IPS-18a (cell line): ENCODE measurements around the gene KISS1R.
"Not testable (repeated sequence)": the region's sequence is repeated elsewhere in the genome, so short reads cannot be mapped to it uniquely, and the experiment has no call there.

ENCODE experiments used
- H3K27ac ChIP-seq: one replicate; pipeline ENCODE4 v1.5.1; 2013; ENCODE audit warnings: low read length
- H3K27me3 ChIP-seq: one replicate; pipeline ENCODE4 v1.6.1; 2013; ENCODE audit warnings: mild to moderate bottlenecking, low read length; ENCODE audit not compliant: control insufficient read depth, insufficient read depth
- H3K36me3 ChIP-seq: one replicate; pipeline ENCODE4 v1.6.1; 2013; ENCODE audit warnings: low read depth, low read length; ENCODE audit not compliant: control insufficient read depth
- H3K4me1 ChIP-seq: one replicate; pipeline ENCODE4 v1.6.1; 2013; ENCODE audit warnings: low read depth, low read length; ENCODE audit not compliant: control insufficient read depth
- H3K4me3 ChIP-seq: one replicate; pipeline ENCODE4 v1.5.1; 2013; ENCODE audit warnings: low read length
- H3K9ac ChIP-seq: one replicate; pipeline ENCODE4 v1.6.1; 2013; ENCODE audit warnings: mild to moderate bottlenecking, low read length, moderate library complexity
- H3K9me3 ChIP-seq: one replicate; pipeline ENCODE4 v1.6.1; 2013; ENCODE audit warnings: low read depth, low read length; ENCODE audit not compliant: control insufficient read depth

KISS1R gene

DNA sequence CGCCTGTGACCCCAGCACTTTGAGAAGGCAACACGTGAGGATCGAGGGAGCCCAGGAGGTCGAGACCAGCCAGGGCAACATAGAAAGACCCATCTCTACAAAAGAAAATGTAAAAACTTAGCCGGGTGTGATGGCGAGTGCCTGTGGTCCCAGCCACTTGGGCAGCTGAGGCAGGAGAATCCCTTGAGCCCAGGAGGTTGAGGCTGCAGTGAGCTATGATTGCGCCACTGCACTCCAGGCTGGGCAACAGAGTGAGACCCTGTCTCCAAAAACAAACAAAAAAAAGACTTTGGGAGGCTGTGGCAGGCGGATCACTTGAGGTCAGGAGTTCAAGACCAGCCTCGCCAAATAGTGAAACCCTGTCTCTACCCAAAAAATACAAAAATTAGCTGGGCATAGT, 40.4 kb downstream of the KISS1R start:
- not testable (repeated sequence) for H3K36me3 ChIP-seq, H3K4me1 ChIP-seq, H3K27ac ChIP-seq, H3K9ac ChIP-seq, H3K4me3 ChIP-seq, H3K9me3 ChIP-seq, H3K27me3 ChIP-seq

DNA sequence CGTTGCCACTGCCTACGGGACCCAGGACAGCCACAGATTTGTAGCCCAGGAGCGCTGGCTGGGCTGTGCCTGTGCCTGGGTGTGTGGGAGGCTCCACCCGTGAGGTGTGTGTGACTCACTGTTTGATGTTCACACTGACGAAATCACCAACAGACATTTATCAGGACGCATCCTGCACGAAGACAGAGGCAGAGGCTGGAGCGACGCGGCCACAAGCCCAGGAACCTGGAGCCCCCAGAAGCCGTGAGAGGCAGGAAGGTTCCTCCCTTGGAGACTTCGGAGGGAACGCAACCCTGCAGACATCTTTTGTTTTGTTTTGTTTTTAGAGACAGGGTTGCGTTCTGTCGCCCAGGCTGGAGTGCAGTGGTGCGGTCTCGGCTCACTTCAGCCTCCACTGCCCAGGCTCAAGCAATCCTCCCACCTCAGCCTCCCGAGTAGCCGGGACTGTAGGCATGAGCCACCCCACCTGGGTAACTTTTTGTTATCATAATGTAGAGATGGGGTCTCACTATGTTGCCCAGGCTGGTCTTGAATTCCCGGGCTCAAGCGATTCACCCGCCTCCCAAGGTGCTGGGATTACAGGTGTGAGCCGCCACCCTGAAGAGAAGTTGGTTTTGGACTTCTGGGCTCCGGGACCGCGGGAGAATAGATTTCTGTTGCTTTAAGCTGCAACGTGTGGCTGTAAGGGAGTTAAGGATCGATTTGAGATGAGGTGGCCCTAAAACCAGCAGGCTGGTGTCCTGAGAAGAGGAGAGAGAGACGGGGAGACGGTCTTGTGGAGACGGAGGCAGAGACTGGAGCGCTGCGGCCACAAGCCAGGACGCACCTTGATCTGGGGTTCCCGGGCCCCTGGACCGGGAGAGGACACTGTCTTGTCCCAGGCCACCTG, 42.1 kb downstream of the KISS1R start:
- no peak overlapping the region for H3K9ac ChIP-seq
- H3K36me3 ChIP-seq = no peaks in the 10 kb centered on the region
- no peaks in the 10 kb centered on the region for H3K9me3 ChIP-seq
- no peak overlapping the region for H3K27ac ChIP-seq
- peaks cover 3% of the 10 kb centered on the region for H3K4me1 ChIP-seq
- H3K4me3 ChIP-seq = no peak overlapping the region
- H3K27me3 ChIP-seq = no peaks in the 10 kb centered on the region

DNA sequence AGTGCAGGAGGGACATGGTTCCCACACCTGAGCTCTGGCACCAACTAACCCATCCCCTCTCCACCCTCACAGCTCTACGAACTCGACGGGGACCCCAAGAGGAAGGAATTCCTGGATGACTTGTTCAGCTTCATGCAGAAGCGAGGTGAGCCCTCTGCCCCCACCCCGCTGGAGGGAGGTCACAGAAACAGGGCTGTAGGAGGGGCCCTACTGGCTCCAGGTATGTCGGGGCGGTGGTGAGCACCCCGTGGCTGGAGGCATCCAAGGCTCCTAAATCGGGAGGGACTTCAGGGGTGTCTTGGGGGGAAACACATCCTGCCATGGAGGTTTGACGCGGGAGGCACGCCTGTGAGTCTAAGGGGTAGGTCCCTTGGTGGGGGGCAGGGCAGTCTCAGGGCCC, 42.9 kb downstream of the KISS1R start:
- Histone ChIP-seq H3K4me1 (peaks cover 3% of the 10 kb centered on the region), H3K9ac (no peak overlapping the region), H3K27ac (no peak overlapping the region), H3K9me3 (no peaks in the 10 kb centered on the region), H3K27me3 (no peaks in the 10 kb centered on the region), H3K4me3 (no peak overlapping the region), H3K36me3 (peaks cover 6% of the 10 kb centered on the region)

DNA sequence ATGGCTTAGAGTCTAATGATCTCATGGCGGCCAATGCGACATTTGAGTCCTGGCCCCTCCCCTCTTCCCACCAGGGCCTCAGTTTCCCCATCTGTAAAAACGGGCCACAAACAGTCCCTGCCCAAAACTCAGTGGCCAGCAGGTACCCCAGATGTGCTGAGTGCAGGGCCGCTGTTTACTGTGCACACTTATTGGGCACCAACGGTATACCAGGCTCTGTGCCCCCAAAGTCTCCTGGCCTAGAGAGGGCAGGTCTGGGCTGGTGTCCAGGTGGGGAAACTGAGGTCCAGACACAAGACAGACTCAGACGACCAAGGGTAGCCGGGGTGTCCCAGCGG, 43.4 kb downstream of the KISS1R start:
- peaks cover 7% of the 10 kb centered on the region for H3K36me3 ChIP-seq
- H3K9ac ChIP-seq = no peak overlapping the region
- no peaks in the 10 kb centered on the region for H3K27me3 ChIP-seq

DNA sequence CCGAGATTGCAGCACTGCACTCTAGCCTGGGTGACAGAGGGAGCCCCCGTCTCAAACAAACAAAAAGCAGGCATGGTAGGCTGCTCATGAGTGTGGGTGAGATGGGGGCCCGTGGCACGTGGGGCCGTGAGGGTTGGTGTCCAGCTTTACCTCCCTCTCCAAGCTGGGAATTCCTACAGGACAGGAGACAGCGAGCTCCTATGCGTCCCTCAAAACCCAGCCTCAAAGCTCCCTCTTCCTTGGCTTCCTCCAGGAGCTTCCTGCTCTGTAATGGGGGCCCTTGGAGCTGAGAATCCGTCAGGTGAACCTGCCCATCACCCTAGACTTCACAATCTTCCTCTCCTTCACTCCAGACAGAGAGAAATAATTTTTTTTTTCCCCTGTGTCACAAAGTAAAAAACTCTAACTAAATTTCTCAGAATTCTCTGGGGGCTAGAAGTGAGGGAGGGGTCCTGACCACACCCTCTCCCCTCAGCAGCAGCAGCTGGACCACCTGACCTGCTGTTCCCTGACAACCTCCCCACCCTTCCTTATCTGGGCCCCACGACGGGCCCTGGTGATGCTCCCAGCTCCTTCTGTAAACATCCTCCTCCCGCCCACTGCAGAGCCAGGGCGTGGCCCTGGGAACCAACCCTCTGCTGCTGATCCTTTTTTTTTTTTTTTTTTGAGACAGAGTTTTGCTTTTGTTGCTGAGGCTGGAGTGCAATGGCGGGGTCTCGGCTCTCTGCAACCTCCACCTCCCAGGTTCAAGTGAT, 44.9 kb downstream of the KISS1R start:
- no peak overlapping the region for H3K4me3 ChIP-seq
- no peak overlapping the region for H3K27ac ChIP-seq
- H3K36me3 ChIP-seq = peaks cover 12% of the 10 kb centered on the region
- H3K27me3 ChIP-seq = no peaks in the 10 kb centered on the region
- peaks cover 3% of the 10 kb centered on the region for H3K4me1 ChIP-seq
- no peaks in the 10 kb centered on the region for H3K9me3 ChIP-seq
- no peak overlapping the region for H3K9ac ChIP-seq

More for the DNA sequence above, 43.4 kb downstream of the KISS1R start:
- Histone ChIP-seq H3K4me3 (no peak overlapping the region), H3K9me3 (no peaks in the 10 kb centered on the region), H3K27ac (no peak overlapping the region), H3K4me1 (peaks cover 3% of the 10 kb centered on the region)

DNA sequence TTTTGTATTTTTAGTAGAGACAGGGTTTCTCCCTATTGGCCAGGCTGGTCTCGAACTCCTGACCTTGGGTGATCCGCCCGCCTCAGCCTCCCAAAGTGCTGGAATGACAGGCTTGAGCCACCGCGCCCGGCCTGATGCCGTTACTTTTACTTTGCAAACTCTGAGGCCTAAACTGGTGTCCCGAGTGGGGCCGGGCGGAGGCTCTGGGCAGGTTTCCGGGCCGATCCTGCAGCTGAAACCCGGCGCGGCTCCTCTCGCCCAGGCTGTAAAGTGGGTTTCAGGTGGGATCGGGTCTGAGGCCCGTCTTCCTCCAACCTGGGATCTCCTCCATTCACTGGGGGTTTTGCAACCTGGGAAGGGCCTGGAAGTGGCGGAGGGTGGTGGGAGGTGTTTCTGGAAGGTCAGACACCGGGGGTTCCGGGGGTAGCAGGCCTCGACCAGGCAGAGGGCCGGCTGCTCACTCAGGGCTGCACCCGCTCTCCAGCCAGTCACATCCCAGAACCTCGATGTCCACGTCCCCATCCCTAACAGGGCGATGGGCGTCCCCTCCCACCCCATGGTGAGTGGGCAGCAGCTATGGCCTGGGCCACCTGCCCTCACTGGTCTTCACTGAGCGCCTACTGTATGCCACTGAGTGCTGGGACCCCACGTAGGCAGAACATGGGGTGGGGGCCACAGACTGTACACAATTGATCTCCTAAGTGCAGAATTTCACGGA, 45.7 kb downstream of the KISS1R start:
- Histone ChIP-seq H3K27me3 (no peaks in the 10 kb centered on the region), H3K36me3 (peaks cover 12% of the 10 kb centered on the region), H3K4me3 (no peak overlapping the region), H3K9ac (no peak overlapping the region), H3K27ac (no peak overlapping the region), H3K9me3 (no peaks in the 10 kb centered on the region), H3K4me1 (peaks cover 3% of the 10 kb centered on the region)

DNA sequence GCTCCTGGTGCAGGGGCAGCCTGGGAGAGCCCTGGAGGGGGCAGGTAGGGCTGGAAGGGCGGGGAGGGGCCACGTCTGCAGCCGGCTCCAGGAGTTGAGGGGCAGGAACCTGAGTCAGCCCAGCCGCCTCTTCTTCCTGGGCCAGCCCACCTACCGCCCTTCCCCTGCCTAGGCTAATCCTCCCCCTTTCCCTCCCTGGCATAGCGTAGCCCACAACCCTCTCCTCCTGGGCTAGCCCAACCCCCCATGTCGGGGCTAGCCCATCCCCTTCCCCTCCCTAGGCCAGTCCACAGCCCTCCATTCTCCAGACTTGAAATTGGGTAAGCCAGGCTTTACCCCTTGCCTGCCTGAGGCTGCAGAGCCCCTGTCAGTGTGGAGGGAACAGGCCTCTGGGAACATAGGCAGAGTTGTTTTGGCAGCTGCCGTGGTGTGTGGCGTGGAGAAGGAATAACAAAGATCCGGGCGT, 46.4 kb downstream of the KISS1R start:
- no peak overlapping the region for H3K9ac ChIP-seq
- H3K9me3 ChIP-seq = no peaks in the 10 kb centered on the region
- no peaks in the 10 kb centered on the region for H3K27me3 ChIP-seq
- H3K4me3 ChIP-seq = no peak overlapping the region
- H3K27ac ChIP-seq = no peak overlapping the region
- peaks cover 3% of the 10 kb centered on the region for H3K4me1 ChIP-seq
- H3K36me3 ChIP-seq = peaks cover 15% of the 10 kb centered on the region

DNA sequence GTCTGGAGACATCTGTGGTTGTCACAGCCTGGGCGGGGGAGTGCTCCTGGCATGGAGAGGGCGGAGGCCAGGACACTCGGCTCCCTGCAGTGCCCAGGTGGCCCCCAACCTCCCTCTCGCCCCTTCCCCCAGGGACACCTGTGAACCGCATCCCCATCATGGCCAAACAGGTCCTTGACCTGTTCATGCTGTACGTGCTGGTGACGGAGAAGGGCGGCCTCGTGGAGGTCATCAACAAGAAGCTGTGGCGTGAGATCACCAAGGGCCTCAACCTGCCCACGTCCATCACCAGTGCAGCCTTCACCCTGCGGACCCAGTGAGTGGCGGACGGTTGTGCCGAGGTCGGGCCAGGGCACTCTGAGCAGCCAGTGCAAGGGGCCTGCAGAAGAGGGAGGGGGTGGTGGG, 47.0 kb downstream of the KISS1R start:
- no peak overlapping the region for H3K9ac ChIP-seq
- H3K9me3 ChIP-seq = no peaks in the 10 kb centered on the region
- H3K27ac ChIP-seq = no peak overlapping the region
- H3K36me3 ChIP-seq = peaks cover 19% of the 10 kb centered on the region
- H3K27me3 ChIP-seq = no peaks in the 10 kb centered on the region
- no peak overlapping the region for H3K4me3 ChIP-seq
- peaks cover 3% of the 10 kb centered on the region for H3K4me1 ChIP-seq

DNA sequence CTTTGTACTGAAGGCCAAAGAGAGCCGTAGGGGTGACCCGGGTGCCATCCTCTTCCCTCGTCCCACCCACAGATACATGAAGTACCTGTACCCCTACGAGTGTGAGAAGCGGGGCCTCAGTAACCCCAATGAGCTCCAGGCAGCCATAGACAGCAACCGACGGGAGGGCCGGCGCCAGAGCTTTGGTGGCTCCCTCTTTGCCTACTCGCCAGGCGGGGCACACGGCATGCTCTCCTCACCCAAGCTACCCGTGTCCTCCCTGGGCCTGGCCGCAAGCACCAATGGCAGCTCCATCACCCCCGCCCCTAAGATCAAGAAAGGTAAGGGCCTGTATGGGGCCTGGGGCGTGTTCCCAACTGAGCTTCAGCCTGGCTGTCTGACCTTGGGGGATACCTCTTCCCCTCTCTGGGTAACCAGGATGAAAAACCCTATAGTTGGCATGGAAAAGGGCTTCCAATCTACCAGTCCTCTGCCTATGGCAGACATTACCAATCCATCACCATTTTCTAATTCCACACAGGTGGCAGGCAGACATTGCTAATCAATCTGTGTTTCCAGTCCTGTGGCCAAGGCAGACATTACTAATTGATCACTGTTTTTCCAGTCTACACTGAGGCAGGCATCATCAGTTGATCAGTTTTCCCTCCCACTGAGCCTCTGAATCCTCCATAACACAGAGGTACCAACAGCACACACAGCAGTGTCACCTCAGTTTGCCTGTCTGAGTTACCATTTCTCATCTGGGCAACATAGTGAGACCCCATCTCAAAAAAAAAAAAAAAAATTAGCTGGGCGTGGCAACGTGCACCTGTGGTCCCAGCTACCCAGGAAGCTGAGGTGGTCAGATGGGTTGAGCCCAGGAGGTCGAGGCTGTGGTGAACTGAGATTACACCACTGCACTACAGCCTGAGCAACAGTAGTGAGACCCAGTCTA, 47.9 kb downstream of the KISS1R start:
- H3K9ac ChIP-seq = no peak overlapping the region
- H3K27ac ChIP-seq = no peak overlapping the region
- no peaks in the 10 kb centered on the region for H3K27me3 ChIP-seq
- H3K36me3 ChIP-seq = peaks cover 21% of the 10 kb centered on the region
- no peak overlapping the region for H3K4me3 ChIP-seq
- no peaks in the 10 kb centered on the region for H3K9me3 ChIP-seq
- peaks cover 3% of the 10 kb centered on the region for H3K4me1 ChIP-seq

DNA sequence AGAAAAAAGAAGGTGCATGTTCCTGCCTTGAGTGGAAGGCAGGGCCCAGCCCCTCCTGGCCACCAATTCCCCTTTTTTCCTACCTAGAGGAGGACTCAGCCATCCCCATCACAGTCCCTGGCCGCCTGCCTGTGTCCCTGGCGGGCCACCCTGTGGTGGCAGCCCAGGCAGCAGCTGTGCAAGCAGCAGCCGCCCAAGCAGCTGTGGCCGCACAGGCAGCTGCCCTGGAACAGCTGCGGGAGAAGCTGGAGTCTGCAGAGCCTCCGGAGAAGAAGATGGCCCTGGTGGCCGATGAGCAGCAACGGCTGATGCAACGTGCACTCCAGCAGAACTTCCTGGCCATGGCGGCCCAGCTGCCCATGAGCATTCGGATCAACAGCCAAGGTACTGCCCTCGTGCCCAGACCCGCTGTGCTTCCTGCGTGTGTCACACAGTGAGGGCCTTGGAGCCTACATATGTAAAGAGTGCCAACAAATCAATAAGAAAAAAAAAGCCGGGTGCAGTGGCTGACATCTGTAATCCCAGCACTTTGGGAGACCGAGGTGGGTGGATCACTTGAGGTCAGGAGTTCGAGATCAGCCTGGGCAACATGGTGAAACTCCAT, 49.5 kb downstream of the KISS1R start:
- peaks cover 3% of the 10 kb centered on the region for H3K4me1 ChIP-seq
- H3K9ac ChIP-seq = no peak overlapping the region
- H3K36me3 ChIP-seq = peaks cover 30% of the 10 kb centered on the region
- H3K27ac ChIP-seq = no peak overlapping the region
- H3K4me3 ChIP-seq = no peak overlapping the region
- peaks cover 5% of the 10 kb centered on the region for H3K9me3 ChIP-seq
- H3K27me3 ChIP-seq = no peaks in the 10 kb centered on the region
